Stimulated activated effector memory CD8-positive, alpha-beta T cell treated with anti-CD3 and anti-CD28 coated beads, Interleukin-12 subunit alpha, Interleukin-12 subunit beta, amount 100 ng/mL, for 72 hours (primary cell): ENCODE measurements around the gene JADE1.

Source experiments
- ATAC-seq: fragments of 150-1000 bp; cut with Tn5 transposase; 2 replicates; pipeline ENCODE4 v1.10.0; 2021
- DNase-seq, 2 donors: peaks; one replicate each; pipeline ENCODE4 v3.0.0; 2021 to 2022; ENCODE audit warnings: low spot score in 2 of 2
- H3K27ac Mint-ChIP-seq: one replicate; pipeline ENCODE4 v1.8.0; 2022; ENCODE audit warnings: mild to moderate bottlenecking, mixed read lengths
- H3K36me3 Mint-ChIP-seq: one replicate; pipeline ENCODE4 v1.8.0; 2022; ENCODE audit warnings: mild to moderate bottlenecking, mixed read lengths
- H3K4me1 Mint-ChIP-seq: one replicate; pipeline ENCODE4 v1.8.0; 2022; ENCODE audit warnings: mixed read lengths
- H3K4me3 Mint-ChIP-seq: one replicate; pipeline ENCODE4 v1.8.0; 2022; ENCODE audit warnings: mild to moderate bottlenecking, mixed read lengths
- H3K9me3 Mint-ChIP-seq: one replicate; pipeline ENCODE4 v1.8.0; 2022; ENCODE audit warnings: mixed read lengths

The JADE1 gene

DNA sequence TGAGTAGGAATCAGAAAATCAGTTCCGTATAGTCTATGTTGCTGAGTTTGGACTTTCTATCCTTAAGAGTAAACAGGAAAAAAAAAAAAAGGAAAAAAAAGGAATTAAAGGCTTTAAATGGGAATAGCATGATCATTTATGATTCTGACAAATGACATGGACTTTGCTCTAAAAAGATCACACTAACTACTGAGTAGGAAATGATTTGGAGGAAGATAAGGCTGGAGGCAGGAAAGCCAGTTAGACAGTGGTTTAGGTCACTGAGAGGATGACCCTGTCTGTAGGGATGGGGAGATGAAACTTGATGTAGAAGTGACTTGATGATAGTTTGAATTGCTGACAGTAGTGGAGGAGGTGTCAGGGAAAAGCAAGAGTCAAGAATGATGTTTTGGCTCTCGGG lies 9.2 kb upstream of the JADE1 start:
- Mint-ChIP-seq H3K4me1 (no peaks in the 10 kb centered on the region), H3K9me3 (no peaks in the 10 kb centered on the region), H3K27ac (no peak overlapping the region), H3K36me3 (no peaks in the 10 kb centered on the region), H3K4me3 (no peak overlapping the region)
- no peak for DNase-seq
- ATAC-seq, result no peak

DNA sequence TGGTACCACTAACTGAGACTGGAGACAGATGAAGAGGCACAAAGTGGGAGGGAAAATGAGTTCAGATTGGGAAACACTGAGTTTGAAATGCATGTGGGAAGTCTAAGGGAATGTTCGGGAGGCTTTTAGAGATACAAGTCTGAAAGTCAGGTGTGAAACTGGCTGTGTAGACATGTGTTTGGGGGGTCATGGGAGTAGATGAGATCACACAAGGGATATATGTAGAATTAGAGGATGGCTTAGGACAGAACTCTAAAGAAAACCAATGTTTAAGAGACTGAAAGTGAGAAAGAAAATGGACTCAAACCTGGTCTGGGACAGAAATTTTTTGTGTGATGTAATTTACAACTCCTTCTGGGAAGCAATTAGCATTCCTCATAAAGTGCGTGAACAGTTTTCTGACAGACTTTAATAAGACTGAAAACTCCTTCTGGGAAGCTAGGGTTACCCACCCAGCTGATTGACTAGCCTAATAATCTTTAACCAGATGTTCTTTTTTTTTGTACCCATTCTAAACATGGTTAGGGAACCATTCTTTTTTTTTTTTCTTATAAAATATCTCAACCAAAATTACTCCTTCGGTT lies 8.7 kb upstream of the JADE1 start:
- Mint-ChIP-seq H3K4me1 (no peaks in the 10 kb centered on the region), H3K4me3 (no peak overlapping the region), H3K36me3 (no peaks in the 10 kb centered on the region)

DNA sequence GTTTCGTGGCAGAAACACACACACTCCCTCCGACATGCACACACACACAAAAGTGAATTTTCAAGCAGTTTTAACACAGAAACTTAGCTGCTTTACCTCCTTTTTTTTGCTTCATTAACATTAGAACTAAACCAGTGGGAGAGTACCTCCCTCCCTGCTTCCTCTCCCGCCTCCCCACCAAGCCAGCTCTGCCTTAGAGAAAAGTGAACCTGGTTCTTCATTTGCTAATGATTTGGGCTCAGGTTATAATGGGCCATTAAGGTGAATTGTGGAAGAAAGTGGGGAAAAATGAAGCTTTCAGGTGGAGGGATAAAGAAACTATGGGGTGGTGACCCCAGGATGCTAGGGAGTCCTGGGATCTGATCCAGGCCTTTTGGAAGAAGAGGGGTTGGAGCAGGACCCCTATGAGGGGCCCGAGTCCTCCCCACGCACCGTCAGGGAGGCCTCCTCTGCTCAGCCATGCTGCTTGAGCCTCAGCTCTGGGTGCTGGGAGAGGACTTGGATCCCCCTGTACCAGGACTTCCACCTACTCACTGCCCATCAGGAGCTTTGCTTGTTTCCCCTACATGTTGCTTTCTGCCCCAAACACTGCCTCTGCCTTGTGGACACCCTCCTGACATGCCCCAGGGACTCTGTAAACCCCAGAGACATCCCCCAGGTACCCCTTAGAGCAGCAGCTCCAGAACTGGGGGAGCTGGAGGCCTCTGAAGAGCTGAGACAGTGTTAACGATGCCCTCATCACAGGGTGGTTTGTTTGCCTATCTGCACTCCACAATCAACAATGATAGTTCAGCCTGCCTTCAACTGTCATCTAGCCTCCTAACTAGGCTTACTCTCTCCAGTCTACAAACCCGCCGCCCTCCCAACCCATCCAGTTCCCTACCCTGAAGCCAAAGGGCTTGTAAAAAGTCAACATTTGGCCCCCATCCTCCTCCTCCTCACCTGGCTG lies 6.5 kb upstream of the JADE1 start:
- peak; percentile 11 for ATAC-seq
- Mint-ChIP-seq H3K4me1 (no peaks in the 10 kb centered on the region), H3K9me3 (no peaks in the 10 kb centered on the region), H3K36me3 (no peaks in the 10 kb centered on the region), H3K4me3 (peak overlapping the region; percentile 45), H3K27ac (peak overlapping the region; percentile 80)
- no peak for DNase-seq

More for the DNA sequence above, 8.7 kb upstream of the JADE1 start:
- DNase-seq, result no peak
- H3K27ac Mint-ChIP-seq, result no peak overlapping the region
- ATAC-seq, result no peak
- no peaks in the 10 kb centered on the region for H3K9me3 Mint-ChIP-seq

DNA sequence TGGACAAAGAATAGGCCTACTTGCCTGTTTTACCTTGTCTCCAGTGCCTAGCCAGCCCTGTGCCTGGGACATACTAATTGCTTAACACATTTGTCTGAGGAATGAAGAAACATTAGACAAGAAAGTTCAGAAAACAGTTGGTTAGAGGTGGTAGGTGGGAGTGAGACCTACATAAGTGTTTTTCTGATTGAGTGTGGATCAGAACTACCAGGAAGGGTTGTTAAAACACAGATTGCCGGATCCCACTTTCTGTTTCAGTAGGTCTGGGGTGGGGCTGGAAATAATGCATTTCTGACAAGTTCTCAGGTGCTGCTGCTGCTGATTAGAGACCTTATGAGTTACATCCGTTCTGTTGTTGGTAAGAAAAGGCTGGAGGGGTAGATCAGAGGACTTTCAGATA lies 5.7 kb upstream of the JADE1 start:
- H3K27ac Mint-ChIP-seq, result peak overlapping the region; percentile 80
- H3K4me1 Mint-ChIP-seq, result no peaks in the 10 kb centered on the region
- H3K4me3 Mint-ChIP-seq, result peak overlapping the region; percentile 45
- no peaks in the 10 kb centered on the region for H3K36me3 Mint-ChIP-seq
- no peaks in the 10 kb centered on the region for H3K9me3 Mint-ChIP-seq
- DNase-seq (peak in 1 of 2 donors; percentile 58), ATAC-seq (peak; percentile 93)

DNA sequence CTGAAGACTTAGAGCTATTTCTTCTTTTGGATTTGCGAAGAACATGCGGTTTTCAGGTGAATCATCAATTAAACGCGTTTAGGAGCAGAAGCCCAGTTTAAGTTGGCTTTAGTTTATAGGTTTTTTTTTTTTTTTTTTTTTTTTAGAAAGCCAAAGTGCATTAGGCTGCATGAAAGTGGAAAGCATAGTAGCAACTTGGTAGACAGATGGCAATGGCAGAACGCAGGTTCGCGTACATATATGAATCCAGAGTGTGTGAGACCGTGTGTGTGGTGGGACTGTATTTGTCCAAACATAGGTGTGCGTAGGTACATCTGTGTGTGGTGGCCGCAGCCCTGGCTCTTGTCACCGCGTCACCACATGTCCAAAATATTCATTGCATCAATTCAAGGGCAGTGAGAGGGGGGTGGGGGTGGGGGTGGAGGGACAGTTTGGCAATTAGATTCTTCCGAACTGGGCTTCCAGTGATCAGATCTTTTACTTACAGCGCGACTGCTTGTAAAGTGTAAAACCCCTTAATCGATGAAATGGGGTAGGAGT lies 901 bp downstream of the JADE1 start:
- DNase-seq (peak in 1 of 2 donors; percentile 55), ATAC-seq (no peak)
- H3K4me3 Mint-ChIP-seq, result peak overlapping the region; percentile 96
- peaks cover 14% of the 10 kb centered on the region for H3K36me3 Mint-ChIP-seq
- peaks cover 11% of the 10 kb centered on the region for H3K4me1 Mint-ChIP-seq
- H3K27ac Mint-ChIP-seq, result peak overlapping the region; percentile 96
- no peaks in the 10 kb centered on the region for H3K9me3 Mint-ChIP-seq

DNA sequence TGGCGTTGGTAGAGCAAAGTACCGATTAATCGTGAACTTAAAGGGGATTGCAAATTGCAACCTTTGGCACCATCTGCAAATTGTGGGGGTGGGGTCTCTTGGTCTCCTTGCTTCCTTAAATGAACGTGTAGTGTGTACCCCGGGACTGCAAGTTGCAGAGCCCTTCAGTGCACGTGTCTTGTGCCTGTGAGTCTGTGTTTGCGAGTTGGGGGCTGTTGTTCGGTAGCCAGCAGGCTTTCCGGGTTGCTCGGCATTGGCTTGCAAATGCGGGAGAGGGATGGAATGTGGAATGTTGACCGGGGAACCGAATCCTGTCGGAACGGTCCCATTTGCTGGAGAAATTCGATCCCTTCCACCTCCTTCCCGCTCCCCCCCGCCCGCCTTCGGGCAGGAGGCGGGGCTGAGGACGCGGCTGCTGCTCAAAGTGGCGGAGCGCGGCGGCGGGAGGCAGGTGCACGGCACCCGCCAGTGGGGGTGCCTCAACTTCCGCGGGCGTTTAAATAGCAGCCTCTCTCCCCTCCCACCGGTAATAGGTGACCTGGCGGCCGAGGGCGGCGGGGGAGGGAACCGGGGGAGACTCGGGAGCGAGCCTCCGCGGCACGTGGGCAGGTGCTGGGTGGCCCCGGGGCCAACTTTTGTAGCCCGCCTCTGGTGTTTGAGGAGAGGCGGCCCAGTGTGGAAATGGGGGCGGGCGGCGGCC lies 1.5 kb downstream of the JADE1 start:
- Mint-ChIP-seq H3K9me3 (no peaks in the 10 kb centered on the region), H3K36me3 (peaks cover 15% of the 10 kb centered on the region), H3K27ac (peak overlapping the region; percentile 96), H3K4me3 (peak overlapping the region; percentile 96), H3K4me1 (peaks cover 12% of the 10 kb centered on the region)
- ATAC-seq (peak; percentile 56), DNase-seq (peak; percentile 55 to 89)

DNA sequence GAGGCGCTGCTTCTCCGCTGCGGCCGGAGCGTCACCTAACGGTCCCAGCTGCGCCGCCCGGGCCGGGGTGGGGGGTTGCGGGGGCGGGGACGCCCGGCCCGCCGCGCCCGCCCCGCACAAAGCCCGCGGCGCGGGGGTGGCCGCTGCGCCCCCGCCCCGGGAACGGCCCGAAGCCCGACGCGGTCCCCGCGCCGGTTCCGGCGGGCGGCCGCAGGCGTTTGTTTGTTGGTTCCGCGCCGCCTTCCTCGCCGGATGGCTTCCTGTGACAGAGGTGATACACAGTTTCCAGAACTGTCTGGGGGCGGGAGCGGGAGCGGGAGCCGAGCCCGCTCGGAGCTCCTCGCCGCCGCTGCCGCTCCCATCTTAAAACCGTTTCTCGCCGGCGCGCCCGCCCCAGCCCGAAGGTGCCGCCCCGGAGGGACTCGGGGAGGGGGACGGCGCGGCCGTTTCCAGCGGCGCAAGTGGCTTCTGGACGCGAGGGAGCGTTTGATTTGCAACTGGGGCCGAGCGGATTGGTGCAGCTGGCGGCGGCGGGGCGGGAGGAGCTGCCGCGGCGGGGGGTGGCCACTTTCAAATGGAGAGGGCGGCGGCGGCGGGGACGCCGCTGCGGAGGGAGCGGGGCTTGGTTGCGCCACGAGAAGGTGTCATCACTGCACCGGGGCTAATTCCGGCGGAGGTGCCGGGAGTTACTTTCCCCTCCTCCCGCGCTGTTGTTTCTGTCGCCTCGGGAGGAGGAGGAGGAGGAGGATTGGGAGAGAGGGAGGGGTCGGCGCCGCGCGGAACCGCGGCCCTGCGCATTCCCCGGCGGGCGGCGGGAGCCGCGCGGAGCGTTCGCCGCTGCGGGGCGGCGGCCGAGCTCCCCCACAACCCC lies 2.3 kb downstream of the JADE1 start:
- peak overlapping the region; percentile 96 for H3K27ac Mint-ChIP-seq
- DNase-seq (peak; percentile 65 to 90), ATAC-seq (peak; percentile 68)
- peak overlapping the region; percentile 96 for H3K4me3 Mint-ChIP-seq
- peaks cover 17% of the 10 kb centered on the region for H3K4me1 Mint-ChIP-seq
- no peaks in the 10 kb centered on the region for H3K9me3 Mint-ChIP-seq
- peaks cover 23% of the 10 kb centered on the region for H3K36me3 Mint-ChIP-seq

DNA sequence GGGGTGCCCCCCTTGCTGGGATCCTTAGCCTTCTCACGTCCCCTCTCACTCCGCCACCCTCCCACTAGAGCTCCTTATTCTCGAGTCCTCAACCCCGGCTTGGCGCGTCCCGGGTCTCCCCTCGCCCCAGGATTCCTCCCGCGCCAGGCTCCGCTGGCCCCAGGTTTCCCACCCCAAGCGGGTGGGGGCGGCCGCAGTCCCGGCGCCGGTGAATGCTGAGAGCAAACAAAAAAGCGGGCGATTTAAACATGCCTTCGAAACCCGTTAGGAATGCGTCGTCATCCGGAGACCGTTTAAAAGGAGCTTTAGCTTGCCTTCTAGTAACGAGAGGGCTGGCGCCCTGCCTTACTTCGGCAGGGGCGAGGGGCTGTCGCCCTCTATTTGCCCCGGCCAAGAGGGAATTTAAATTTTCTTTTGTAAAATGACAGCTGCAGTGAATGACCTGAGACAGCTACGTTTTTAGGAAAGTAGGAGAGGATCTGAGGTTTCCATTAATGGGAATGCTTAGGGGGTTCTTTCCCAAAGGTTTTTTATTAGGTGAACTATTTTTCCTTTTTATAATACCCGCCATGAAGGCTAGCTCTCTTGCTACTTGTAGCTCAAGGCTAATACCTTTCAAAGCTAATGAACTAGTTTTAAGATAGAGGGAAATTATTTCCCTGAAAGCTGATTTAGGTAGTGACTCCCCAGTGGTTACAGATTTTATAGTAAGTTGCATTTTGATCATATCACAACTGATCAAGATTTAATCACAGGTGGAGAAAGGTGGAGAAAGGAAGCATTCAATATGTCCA lies 3.1 kb downstream of the JADE1 start:
- H3K9me3 Mint-ChIP-seq, result no peaks in the 10 kb centered on the region
- peak; percentile 9 for ATAC-seq

DNA sequence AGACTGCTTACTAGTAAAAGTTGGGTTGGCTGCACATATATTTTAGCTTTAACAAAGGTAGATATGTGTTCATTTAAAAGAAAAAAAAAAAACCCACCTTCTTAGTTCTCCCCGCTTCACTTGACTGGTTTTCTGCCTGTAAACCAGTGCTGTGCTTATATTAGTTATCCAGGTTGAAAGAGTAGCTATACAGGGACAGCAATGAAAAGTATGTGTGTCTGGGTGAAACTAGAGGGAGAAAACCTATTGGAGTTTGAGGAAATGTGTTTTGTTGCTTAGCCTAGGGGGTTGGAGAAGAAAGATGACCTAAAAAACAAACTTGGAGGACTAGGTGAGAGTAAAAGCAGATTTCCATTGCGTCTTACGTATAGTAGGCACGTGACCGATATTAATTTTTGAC lies 4.5 kb downstream of the JADE1 start:
- Mint-ChIP-seq H3K4me1 (peaks cover 28% of the 10 kb centered on the region), H3K4me3 (no peak overlapping the region), H3K36me3 (peaks cover 25% of the 10 kb centered on the region), H3K9me3 (no peaks in the 10 kb centered on the region), H3K27ac (no peak overlapping the region)
- ATAC-seq (no peak), DNase-seq (no peak)

More for the DNA sequence above, 3.1 kb downstream of the JADE1 start:
- H3K36me3 Mint-ChIP-seq, result peaks cover 25% of the 10 kb centered on the region
- peak; percentile 44 to 75 for DNase-seq
- peak overlapping the region; percentile 96 for H3K27ac Mint-ChIP-seq
- peak overlapping the region; percentile 96 for H3K4me3 Mint-ChIP-seq
- H3K4me1 Mint-ChIP-seq, result peaks cover 17% of the 10 kb centered on the region

DNA sequence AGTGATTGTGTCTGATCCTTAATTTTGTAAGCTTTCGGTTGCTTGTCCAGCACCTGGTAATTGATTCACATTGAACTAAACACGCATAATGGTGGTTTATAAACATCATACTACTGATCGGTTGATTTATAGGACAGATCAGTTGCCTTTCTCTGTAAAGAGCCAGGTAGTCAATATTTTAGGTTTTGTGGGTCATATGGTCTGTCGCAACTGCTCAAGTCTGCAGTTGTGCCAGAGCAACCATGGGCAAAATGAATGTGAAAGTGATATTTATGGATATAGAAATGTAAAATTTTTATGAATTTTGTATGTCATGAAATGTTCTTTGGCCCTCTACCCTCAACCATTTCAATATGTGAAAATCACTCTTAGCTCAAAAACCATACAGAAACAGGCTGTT lies 8.9 kb downstream of the JADE1 start:
- no peak overlapping the region for H3K4me3 Mint-ChIP-seq
- DNase-seq (no peak), ATAC-seq (no peak)
- H3K36me3 Mint-ChIP-seq, result peaks cover 23% of the 10 kb centered on the region
- no peaks in the 10 kb centered on the region for H3K9me3 Mint-ChIP-seq
- peak overlapping the region; percentile 60 for H3K27ac Mint-ChIP-seq
- peaks cover 42% of the 10 kb centered on the region for H3K4me1 Mint-ChIP-seq

DNA sequence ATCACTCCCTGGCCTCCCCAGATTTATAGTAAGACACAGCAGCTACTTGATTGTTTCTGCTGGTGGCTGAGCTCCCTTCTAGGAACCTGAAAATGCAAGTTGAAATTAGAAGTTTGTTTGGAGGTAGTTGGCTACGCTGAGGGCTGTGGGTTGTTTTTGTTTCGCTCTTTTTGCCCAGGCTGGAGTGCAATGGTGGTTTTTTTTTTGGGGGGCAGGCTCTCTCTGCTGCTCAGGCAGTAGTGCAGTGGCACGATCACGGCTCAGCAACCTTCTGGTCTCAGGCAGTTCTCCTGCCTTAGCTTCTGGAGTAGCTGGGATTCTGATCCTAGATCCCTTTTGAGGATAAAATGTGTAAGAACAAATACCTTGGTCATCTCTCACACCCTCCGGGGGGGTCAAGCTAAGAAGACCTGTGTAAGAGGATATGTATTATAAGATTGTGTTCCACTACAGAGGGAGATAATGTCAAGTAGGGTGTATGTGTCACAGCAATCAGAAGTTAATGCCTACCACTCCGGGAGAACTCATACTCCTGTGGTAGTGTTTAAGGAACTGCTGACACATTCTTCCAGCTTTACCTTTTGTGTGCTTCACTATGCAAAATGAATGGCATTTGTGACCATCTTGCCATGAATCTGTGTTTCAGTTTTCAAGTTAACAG lies 9.7 kb downstream of the JADE1 start:
- Mint-ChIP-seq H3K4me3 (peak overlapping the region; percentile 49), H3K36me3 (peaks cover 23% of the 10 kb centered on the region), H3K9me3 (no peaks in the 10 kb centered on the region), H3K4me1 (peaks cover 37% of the 10 kb centered on the region), H3K27ac (peak overlapping the region; percentile 75)
- peak; percentile 69 for ATAC-seq
- DNase-seq, result no peak

DNA sequence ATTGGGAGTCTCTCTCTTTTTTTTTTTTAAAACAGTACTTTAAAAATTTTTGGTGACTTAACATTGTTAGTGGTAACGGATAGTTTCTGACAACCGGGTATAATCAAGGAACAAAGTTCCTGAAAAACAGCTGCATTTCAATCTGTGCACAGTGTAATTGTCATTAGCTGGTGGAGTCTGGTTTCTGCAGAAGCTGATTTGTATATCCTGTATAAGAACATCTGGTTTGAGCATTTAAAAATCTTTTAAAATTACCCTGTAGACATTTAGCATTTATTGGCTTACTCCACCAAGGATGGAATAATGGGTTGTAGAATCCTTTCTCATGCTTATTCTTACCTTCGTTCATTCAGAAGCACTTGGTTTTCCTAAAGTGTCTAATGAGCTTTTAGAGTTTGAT lies 11.2 kb downstream of the JADE1 start:
- DNase-seq (no peak), ATAC-seq (no peak)
- peaks cover 46% of the 10 kb centered on the region for H3K4me1 Mint-ChIP-seq
- peaks cover 18% of the 10 kb centered on the region for H3K36me3 Mint-ChIP-seq
- no peak overlapping the region for H3K4me3 Mint-ChIP-seq
- no peaks in the 10 kb centered on the region for H3K9me3 Mint-ChIP-seq
- H3K27ac Mint-ChIP-seq, result no peak overlapping the region

DNA sequence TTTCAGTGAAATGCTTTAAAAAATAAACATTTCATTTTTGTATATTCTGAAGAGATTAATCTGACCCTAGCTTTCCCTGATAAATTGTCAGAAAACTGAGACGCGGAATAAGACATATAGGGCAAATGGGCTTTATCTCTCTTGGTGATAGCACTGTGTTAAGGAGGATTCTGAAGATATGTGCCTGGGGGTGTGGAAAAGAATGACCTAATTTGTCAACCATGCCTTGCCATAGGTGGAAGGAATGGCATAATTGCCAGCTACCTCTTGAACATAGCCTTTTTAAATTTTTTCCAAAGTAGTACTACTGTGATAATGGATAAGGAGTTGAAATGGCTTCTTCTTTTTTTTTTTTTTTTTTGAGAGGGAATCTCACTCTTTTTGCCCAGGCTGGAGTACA lies 11.7 kb downstream of the JADE1 start:
- no peak overlapping the region for H3K4me3 Mint-ChIP-seq
- H3K9me3 Mint-ChIP-seq, result no peaks in the 10 kb centered on the region
- H3K4me1 Mint-ChIP-seq, result peaks cover 48% of the 10 kb centered on the region
- ATAC-seq (no peak), DNase-seq (no peak)
- H3K27ac Mint-ChIP-seq, result no peak overlapping the region
- peaks cover 16% of the 10 kb centered on the region for H3K36me3 Mint-ChIP-seq
